ENCODE measurements around the gene SH3RF2.

The SH3RF2 gene

DNA sequence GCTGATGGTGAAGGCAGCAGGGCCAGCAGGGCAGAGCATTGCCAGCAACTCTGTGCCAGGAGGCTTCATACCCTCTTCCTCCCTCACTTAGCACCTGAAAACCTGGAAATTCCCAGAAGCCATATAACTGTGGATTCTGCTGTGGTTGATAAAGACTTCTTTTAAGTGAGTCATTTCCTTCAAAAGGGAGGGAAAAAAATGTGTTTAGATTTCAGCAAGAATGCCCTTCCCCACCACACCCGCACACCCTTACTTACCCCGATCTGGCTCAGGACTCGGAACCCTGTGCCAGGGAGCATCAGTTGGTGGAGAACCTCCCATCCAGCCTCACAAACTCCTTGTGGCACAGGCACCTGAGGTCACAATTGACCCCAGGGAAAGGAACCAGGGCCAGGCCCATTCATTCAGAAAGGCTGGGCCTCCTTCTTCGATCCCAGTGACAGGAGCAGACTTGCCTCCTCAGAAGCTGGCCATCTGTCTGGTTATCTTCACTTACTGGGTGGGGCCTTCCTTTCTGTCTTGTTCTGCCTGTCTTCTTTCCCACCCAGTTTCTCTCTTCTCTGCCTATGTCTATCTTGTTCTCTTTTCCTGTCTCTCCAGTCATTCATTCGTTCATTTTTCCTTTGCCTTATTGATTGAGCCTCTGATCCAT is 106.4 kb downstream of the SH3RF2 start:
- in situ Hi-C loops (cut with HindIII; ENCODE audit: low sequenced_read_pairs), result no loop called here
- H3K4me3 ChIP-seq (ENCODE audit: low read depth, low read length), result no peak overlapping the region
- TF ChIP-seq, protein P1, sequence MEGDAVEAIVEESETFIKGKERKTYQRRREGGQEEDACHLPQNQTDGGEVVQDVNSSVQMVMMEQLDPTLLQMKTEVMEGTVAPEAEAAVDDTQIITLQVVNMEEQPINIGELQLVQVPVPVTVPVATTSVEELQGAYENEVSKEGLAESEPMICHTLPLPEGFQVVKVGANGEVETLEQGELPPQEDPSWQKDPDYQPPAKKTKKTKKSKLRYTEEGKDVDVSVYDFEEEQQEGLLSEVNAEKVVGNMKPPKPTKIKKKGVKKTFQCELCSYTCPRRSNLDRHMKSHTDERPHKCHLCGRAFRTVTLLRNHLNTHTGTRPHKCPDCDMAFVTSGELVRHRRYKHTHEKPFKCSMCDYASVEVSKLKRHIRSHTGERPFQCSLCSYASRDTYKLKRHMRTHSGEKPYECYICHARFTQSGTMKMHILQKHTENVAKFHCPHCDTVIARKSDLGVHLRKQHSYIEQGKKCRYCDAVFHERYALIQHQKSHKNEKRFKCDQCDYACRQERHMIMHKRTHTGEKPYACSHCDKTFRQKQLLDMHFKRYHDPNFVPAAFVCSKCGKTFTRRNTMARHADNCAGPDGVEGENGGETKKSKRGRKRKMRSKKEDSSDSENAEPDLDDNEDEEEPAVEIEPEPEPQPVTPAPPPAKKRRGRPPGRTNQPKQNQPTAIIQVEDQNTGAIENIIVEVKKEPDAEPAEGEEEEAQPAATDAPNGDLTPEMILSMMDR (IDR thresholded peaks at IDR 0.05; ENCODE audit: low read depth, low read length, missing control alignments), result no peak
- DNase-seq (ENCODE audit: low read depth), result peak; percentile 34

DNA sequence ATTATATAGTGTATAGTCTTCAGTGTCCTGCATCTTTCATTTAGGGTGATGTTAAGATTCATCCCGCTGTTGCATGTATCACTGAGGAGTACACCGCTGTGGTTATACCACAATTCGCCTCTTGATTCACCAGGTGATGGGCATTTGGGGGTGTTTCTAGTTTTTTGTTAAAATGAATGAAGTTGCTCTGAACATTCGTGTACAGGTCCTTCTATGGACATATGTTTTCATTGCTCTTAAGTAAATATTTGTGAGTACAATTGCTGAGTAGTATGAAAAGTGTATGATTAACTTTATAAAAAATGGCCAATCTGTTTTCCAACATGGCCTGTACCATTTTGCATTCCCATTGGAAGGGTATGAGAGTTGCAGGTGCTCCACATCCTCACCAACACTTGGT is 107.3 kb downstream of the SH3RF2 start:
- TF ChIP-seq, protein P1 (IDR thresholded peaks at IDR 0.05; ENCODE audit: low read depth, low read length, missing control alignments), result no peak
- in situ Hi-C loops (cut with HindIII; ENCODE audit: low sequenced_read_pairs), result no loop called here
- H3K4me3 ChIP-seq (ENCODE audit: low read depth, low read length), result no peak overlapping the region
- no peak for DNase-seq (ENCODE audit: low read depth)

DNA sequence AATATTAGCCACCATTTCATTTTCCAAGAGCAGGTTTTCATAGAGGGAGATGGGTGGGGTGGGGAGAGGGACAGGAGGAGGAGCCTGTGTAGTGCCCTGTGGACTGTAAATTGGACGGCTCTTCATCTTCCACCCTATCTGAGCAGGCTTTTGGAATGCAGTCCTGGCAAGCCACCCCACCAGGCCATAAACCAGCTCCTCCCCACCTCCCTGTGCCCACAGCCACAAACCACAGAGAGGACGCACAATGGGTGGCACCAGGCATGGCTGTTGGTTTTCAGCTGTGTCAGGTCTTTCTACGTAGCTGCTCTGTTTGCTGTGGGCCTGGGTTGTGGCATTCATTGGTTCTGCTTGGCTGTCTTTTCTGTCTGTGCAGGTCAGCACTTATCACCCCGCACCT is 111.0 kb downstream of the SH3RF2 start:
- no peak overlapping the region for H3K4me3 ChIP-seq (ENCODE audit: low read depth, low read length)
- DNase-seq (ENCODE audit: low read depth), result no peak
- in situ Hi-C loops (cut with HindIII; ENCODE audit: low sequenced_read_pairs), result no loop called here
- TF ChIP-seq, protein P1 (IDR thresholded peaks at IDR 0.05; ENCODE audit: low read depth, low read length, missing control alignments), result no peak

DNA sequence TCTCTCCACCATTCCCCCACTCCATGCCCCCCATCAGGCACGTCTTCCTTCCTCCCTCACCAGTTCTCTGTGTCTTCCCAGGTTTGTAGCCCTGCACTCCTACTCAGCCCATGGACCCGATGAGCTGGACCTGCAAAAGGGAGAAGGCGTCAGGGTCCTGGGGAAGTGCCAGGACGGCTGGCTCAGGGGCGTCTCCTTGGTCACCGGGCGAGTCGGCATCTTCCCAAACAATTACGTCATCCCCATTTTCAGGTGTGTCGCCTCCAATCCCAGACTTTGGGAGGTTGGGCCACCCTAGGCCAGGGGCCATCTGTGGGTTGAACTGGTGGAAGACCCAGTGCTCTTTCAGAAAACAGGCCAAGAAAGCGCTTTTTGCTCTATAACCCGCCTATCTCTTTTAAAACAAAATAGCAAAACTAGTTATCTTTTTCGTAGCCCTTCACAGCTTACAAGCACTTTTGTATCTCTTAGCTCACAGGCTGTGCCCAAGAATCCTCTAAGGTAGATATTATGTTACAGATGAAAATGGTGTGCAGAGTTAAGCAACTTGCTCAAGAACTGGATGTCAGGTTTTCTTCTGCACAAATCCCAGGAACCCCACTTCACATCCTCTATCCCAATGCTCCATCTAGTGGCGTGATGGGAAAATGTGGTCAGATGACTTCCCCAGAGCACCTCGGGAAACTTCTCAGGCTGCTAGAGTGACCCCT is 112.8 kb downstream of the SH3RF2 start:
- TF ChIP-seq, protein P1 (IDR thresholded peaks at IDR 0.05; ENCODE audit: low read depth, low read length, missing control alignments), result peak; percentile 74
- H3K4me3 ChIP-seq (ENCODE audit: low read depth, low read length), result no peak overlapping the region
- peak; percentile 70 for DNase-seq (ENCODE audit: low read depth)
- in situ Hi-C loops (cut with HindIII; ENCODE audit: low sequenced_read_pairs), result no loop called here

DNA sequence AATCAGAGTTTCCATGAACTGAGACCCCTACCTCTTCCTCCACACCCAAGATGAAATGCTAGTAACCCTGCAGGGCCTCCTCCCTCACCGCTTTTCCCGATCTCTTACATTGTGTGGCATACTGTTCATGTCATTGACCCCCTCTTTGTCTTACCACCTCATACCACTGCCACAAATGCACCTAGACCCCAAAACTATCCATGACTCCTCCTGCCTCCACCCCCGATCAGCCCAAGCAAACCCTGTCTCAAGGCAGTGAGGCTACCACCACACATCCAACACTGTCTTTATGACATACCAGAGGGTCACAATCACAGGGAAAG is 113.3 kb downstream of the SH3RF2 start:
- no peak for DNase-seq (ENCODE audit: low read depth)
- no peak overlapping the region for H3K4me3 ChIP-seq (ENCODE audit: low read depth, low read length)
- TF ChIP-seq, protein P1 (IDR thresholded peaks at IDR 0.05; ENCODE audit: low read depth, low read length, missing control alignments), result no peak
- in situ Hi-C loops (cut with HindIII; ENCODE audit: low sequenced_read_pairs), result loop anchor here (25.0 kb wide), 1 partner anchor 362 kb away; no protein-coding TSS in a partner anchor

DNA sequence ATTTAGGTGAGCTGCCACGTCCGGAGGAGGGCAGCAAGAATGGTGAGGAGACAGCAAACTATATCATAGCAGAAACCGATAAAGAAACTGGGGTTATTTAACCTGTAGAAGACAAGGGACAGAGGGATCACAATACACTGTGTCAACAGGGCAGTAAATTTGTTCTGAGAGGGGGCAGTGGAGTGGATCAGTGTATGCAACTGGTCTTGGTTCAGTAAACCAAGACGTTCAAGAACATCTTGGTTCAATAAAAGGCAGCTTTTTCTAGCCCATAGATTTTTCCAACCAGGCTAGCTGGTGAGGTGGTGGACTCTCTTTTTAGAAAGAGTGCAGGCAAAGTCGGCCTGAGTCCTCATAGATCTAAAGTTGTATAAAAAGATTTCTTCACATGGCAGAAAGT is 113.7 kb downstream of the SH3RF2 start:
- TF ChIP-seq, protein P1 (IDR thresholded peaks at IDR 0.05; ENCODE audit: low read depth, low read length, missing control alignments), result no peak
- in situ Hi-C loops (cut with HindIII; ENCODE audit: low sequenced_read_pairs), result loop anchor here (25.0 kb wide), 1 partner anchor 363 kb away; no protein-coding TSS in a partner anchor
- no peak overlapping the region for H3K4me3 ChIP-seq (ENCODE audit: low read depth, low read length)
- no peak for DNase-seq (ENCODE audit: low read depth)

Data from astrocyte of the cerebellum (primary cell).